Colonic mucosa (tissue), 4 donors: ENCODE data around the gene PEDS1. TPM values are rescaled to one million over a fixed set of nuclear protein-coding genes. Genes with fewer than 3 reads are reported as not detected.

Source experiments
- DNase-seq: peaks from one replicate; pipeline ENCODE4 v3.0.0-alpha.2; 2020
- H3K27ac ChIP-seq: fragments of 200-600 bp; one replicate; pipeline ENCODE4 v1.8.0; 2021
- H3K27me3 ChIP-seq: fragments of 200-600 bp; one replicate; pipeline ENCODE4 v1.8.0; 2021
- H3K36me3 ChIP-seq: fragments of 200-600 bp; one replicate; pipeline ENCODE4 v1.8.0; 2021
- H3K4me1 ChIP-seq: fragments of 200-600 bp; one replicate; pipeline ENCODE4 v1.8.0; 2021; ENCODE audit warnings: mild to moderate bottlenecking
- H3K4me3 ChIP-seq: fragments of 200-600 bp; one replicate; pipeline ENCODE4 v1.8.0; 2021
- H3K9ac ChIP-seq, 2 donors: one replicate each; pipeline ENCODE4 v1.7.0; 2013; ENCODE audit warnings: control low read depth in 2 of 2, low read depth in 2 of 2, low read length in 2 of 2
- H3K9me3 ChIP-seq: fragments of 200-600 bp; one replicate; pipeline ENCODE4 v1.8.0; 2021
- CTCF ChIP-seq: fragments of 200-600 bp; IDR thresholded peaks from one replicate; pipeline ENCODE4 v1.8.0; 2022; ENCODE audit warnings: antibody characterized with exemption, mild to moderate bottlenecking
- intact Hi-C: fragments of 100-400 bp; cut with DNase I; formaldehyde crosslinking; loops from one replicate; pipeline ENCODE4 v1.14.1; 2022
- total RNA-seq, 2 donors: library from RNA; stranded (reverse); fragmentation: NEBNext Ultra II Directional in 1 of 2; extraction: Animal tissue kit (Norgen Biotek cat#: 25700) in 1 of 2; gene quantifications; one replicate each; pipeline ENCODE4 v1.2.1, GENCODE V29; 2021
- donor health status: healthy.
- donor health status: DM: no; HTN: no; CAD: no.
- donor health status: DM: no; HTN: no; CAD: no.

PEDS1 gene
- total RNA-seq, 2 donors from 2014 or later: 23.1 to 29.1 TPM

GRCh38 chr20:50198180-50198666 is 44.7 kb upstream of the PEDS1 start:
- intact Hi-C loops: loop anchor here (10.0 kb wide), 1 partner anchor 157 kb away; no protein-coding TSS in a partner anchor
- Histone ChIP-seq H3K4me3 (no peak overlapping the region), H3K4me1 (no peaks in the 10 kb centered on the region), H3K36me3 (no peaks in the 10 kb centered on the region), H3K9ac (no peak overlapping the region), H3K9me3 (no peaks in the 10 kb centered on the region), H3K27ac (no peak overlapping the region), H3K27me3 (no peaks in the 10 kb centered on the region)
- DNase-seq: no peak
- TF ChIP-seq CTCF: no peak

- no peaks in the 10 kb centered on the region for H3K9me3 ChIP-seq
- no peaks in the 10 kb centered on the region for H3K4me1 ChIP-seq
- H3K9ac ChIP-seq: no peak overlapping the region
- no peaks in the 10 kb centered on the region for H3K27me3 ChIP-seq
- intact Hi-C loops: loop anchor here (10.0 kb wide), 1 partner anchor 157 kb away; no protein-coding TSS in a partner anchor
- no peak for TF ChIP-seq CTCF
- H3K36me3 ChIP-seq: no peaks in the 10 kb centered on the region
- H3K4me3 ChIP-seq: no peak overlapping the region
- no peak for DNase-seq
- no peak overlapping the region for H3K27ac ChIP-seq
Observed at GRCh38 chr20:50197463-50198179, 44.1 kb upstream of the PEDS1 start.

- H3K9me3 ChIP-seq: no peaks in the 10 kb centered on the region
- no peaks in the 10 kb centered on the region for H3K4me1 ChIP-seq
- H3K4me3 ChIP-seq: no peak overlapping the region
- no peaks in the 10 kb centered on the region for H3K27me3 ChIP-seq
- H3K9ac ChIP-seq: no peak overlapping the region
- DNase-seq: no peak
- H3K27ac ChIP-seq: no peak overlapping the region
- intact Hi-C loops: loop anchor here (10.0 kb wide), 1 partner anchor 158 kb away; no protein-coding TSS in a partner anchor
- TF ChIP-seq CTCF: no peak
- no peaks in the 10 kb centered on the region for H3K36me3 ChIP-seq
Observed at GRCh38 chr20:50196896-50197295, 43.4 kb upstream of the PEDS1 start.

GRCh38 chr20:50196248-50196647 is 42.7 kb upstream of the PEDS1 start:
- DNase-seq: no peak
- H3K4me3 ChIP-seq: no peak overlapping the region
- no peaks in the 10 kb centered on the region for H3K27me3 ChIP-seq
- H3K27ac ChIP-seq: no peak overlapping the region
- intact Hi-C loops: loop anchor here (10.0 kb wide), 1 partner anchor 159 kb away; no protein-coding TSS in a partner anchor
- no peak overlapping the region for H3K9ac ChIP-seq
- H3K4me1 ChIP-seq: no peaks in the 10 kb centered on the region
- H3K36me3 ChIP-seq: no peaks in the 10 kb centered on the region
- no peaks in the 10 kb centered on the region for H3K9me3 ChIP-seq
- TF ChIP-seq CTCF: no peak

GRCh38 chr20:50195524-50196120 is 42.1 kb upstream of the PEDS1 start:
- Histone ChIP-seq H3K36me3 (no peaks in the 10 kb centered on the region), H3K4me1 (no peaks in the 10 kb centered on the region), H3K9ac (no peak overlapping the region), H3K9me3 (no peaks in the 10 kb centered on the region), H3K27ac (no peak overlapping the region), H3K27me3 (no peaks in the 10 kb centered on the region), H3K4me3 (no peak overlapping the region)
- no peak for DNase-seq
- TF ChIP-seq CTCF: no peak
- intact Hi-C loops: loop anchor here (10.0 kb wide), 1 partner anchor 159 kb away; no protein-coding TSS in a partner anchor
